IPS-20b (cell line): Measurements from ENCODE around the gene MAS1.
"Not testable (repeated sequence)": the region's sequence is repeated elsewhere in the genome, so short reads cannot be mapped to it uniquely, and the experiment has no call there.

Source experiments
- H3K27ac ChIP-seq: one replicate; pipeline ENCODE4 v1.5.1; 2013; ENCODE audit warnings: low read length
- H3K27me3 ChIP-seq: 2 replicates; pipeline ENCODE4 v1.6.1; 2013; ENCODE audit warnings: mild to moderate bottlenecking, low read length, inconsistent platforms; ENCODE audit not compliant: insufficient read depth
- H3K36me3 ChIP-seq: 2 replicates; pipeline ENCODE4 v1.6.1; 2013; ENCODE audit warnings: low read depth, mild to moderate bottlenecking, inconsistent platforms, low read length, moderate library complexity; ENCODE audit not compliant: insufficient read depth
- H3K4me1 ChIP-seq: 2 replicates; pipeline ENCODE4 v1.6.1; 2013; ENCODE audit warnings: mild to moderate bottlenecking, control low read depth, inconsistent platforms, low read length, moderate library complexity; ENCODE audit not compliant: insufficient read depth
- H3K4me3 ChIP-seq: 2 replicates; pipeline ENCODE4 v1.5.1; 2013; ENCODE audit warnings: mild to moderate bottlenecking, low read length, inconsistent platforms
- H3K9ac ChIP-seq: 2 replicates; pipeline ENCODE4 v1.6.1; 2013; ENCODE audit warnings: low read depth, mild to moderate bottlenecking, inconsistent platforms, low read length, moderate library complexity
- H3K9me3 ChIP-seq: 2 replicates; pipeline ENCODE4 v1.6.1; 2013; ENCODE audit warnings: mild to moderate bottlenecking, low read depth, low read length, inconsistent platforms; ENCODE audit not compliant: insufficient read depth

MAS1 gene

DNA sequence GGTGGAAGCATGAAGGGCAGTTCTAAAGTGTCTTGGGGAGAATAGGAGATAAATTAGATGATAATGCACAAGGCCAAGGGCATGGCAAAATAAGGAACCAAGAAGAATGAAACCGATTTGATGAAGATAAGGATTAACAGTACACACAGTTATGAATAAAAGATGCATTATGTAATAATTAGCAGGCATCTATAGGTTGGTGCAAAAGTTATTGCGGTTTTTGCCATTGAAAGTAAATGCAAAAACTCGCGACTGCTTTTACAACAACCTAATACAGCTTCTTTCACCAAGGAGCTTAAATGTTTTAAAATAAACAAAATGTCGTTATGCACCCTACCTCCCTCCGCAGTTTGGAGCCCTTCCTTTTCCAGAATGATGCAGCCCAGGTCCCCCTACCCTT is 29.0 kb downstream of the MAS1 start:
- Histone ChIP-seq H3K4me3 (no peak overlapping the region), H3K4me1 (no peaks in the 10 kb centered on the region), H3K9me3 (no peaks in the 10 kb centered on the region), H3K9ac (no peak overlapping the region), H3K27me3 (no peaks in the 10 kb centered on the region), H3K27ac (no peak overlapping the region), H3K36me3 (no peaks in the 10 kb centered on the region)

DNA sequence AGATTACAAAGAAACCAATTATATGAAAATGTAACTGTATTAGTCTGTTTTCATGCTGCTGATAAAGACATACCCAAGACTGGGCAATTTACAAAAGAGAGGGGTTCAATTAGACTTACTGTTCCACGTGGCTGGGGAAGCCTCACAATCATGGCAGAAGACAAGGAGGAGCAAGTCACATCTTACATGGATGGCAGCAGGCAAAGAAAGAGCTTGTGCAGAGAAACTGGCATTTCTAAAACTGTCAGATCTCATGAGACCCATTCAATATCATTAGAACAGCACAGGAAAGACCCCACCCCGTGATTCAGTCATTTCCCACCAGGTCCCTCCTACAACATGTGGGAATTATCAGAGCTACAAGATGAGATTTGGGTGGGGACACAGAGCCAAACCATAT is 33.4 kb downstream of the MAS1 start:
- H3K36me3 ChIP-seq, H3K4me1 ChIP-seq: not testable (repeated sequence)

DNA sequence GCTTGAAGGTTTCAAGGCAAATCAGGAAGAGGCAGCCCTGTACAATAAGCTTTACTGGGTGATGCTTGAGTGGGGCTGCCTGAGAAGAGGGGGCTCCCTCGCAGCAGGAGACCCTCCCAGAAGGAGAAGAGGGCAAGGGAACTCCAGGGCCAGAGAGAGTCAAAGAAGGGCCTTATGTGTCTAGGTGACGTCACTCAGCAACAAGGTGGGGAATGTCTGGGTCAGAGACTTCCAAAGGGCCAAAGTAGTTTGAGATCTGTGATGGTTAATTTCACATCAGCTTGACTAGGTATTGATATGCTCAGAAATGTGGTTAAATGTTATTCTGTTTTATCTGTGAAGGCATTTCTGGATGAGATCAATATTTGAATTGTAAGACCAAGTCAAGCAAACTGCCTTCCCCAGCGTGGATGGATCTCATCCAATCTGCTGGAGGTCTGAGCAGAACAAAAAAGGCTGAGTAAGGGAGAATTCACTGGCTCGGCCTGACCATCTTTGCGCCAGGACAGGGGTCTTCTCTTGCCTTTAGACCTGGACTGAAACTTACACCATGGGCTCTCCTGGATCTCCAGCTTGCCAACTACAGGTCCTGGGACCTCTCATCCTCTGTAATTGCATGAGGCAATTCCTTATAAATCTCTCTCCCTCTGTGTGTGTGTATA is 35.9 kb downstream of the MAS1 start:
- no peaks in the 10 kb centered on the region for H3K27me3 ChIP-seq
- H3K27ac ChIP-seq, result no peak overlapping the region
- H3K36me3 ChIP-seq, result no peaks in the 10 kb centered on the region
- no peak overlapping the region for H3K9ac ChIP-seq
- H3K4me1 ChIP-seq, result no peaks in the 10 kb centered on the region
- H3K9me3 ChIP-seq, result no peaks in the 10 kb centered on the region
- H3K4me3 ChIP-seq, result no peak overlapping the region

More for the DNA sequence above, 33.4 kb downstream of the MAS1 start:
- H3K9ac ChIP-seq, H3K9me3 ChIP-seq, H3K4me3 ChIP-seq, H3K27ac ChIP-seq, H3K27me3 ChIP-seq: not testable (repeated sequence)

DNA sequence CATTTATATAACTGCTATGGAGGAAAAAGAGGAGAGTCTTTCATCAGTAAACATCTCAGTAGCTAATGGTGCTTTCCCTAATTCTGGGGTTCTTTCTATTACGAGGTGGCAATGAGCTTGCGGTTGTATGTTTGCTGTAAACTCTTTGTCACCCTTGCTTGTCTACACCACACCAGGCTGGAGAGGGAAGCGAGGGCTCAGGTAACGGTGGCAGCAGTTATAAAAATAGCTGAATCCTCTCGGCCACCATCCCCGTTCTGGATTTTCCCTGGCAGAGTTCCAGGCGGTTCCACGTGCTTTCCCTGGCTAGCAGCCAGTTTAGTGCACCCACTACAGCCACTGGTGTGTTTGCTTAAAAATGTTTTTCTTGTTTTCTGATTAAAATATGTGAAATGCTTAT is 39.0 kb downstream of the MAS1 start:
- no peak overlapping the region for H3K27ac ChIP-seq
- H3K9me3 ChIP-seq, result no peaks in the 10 kb centered on the region

DNA sequence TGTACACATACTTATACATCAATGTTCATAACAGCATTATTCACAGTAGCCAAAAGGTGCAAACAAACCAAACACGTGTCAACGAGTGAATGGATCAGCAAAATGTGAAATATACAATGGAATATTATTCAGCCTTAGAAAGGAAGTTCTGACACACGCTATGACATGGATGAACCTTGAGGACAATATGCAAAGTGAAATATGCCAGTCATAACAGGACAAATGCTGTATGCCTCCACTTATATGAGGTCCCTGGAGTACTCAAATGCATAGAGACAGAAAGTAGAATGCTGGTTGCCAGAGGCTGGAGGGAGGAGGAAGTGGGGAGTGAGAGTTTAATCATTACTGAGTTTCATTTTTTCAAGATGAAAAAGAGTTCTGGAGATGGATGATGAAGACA is 40.3 kb downstream of the MAS1 start:
- Histone ChIP-seq H3K27me3 (no peaks in the 10 kb centered on the region), H3K4me1 (no peaks in the 10 kb centered on the region), H3K27ac (no peak overlapping the region), H3K9ac (no peak overlapping the region), H3K4me3 (no peak overlapping the region), H3K36me3 (no peaks in the 10 kb centered on the region), H3K9me3 (no peaks in the 10 kb centered on the region)

More for the DNA sequence above, 39.0 kb downstream of the MAS1 start:
- Histone ChIP-seq H3K4me3 (no peak overlapping the region), H3K9ac (no peak overlapping the region), H3K4me1 (no peaks in the 10 kb centered on the region), H3K36me3 (no peaks in the 10 kb centered on the region), H3K27me3 (no peaks in the 10 kb centered on the region)

DNA sequence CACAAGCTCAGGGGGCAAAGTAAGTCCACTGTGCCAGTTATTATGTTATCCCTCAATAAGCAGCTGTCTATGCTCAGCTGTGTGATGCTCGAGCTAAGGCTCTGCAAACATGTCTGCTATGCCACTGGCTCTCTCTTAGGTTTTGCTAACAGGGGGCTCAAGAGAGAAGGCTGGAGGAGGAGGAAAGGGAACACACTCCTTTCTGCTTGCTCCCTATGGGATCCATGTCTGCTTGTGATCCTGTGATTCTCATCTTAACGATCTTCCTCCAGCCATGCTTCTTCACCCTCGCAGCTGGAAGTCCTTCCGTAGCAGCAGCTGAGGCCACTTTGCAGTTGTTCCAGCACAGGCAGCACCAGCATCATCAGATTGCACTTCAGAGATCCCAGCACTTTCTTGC is 41.1 kb downstream of the MAS1 start:
- Histone ChIP-seq H3K4me3 (no peak overlapping the region), H3K27ac (no peak overlapping the region), H3K9me3 (no peaks in the 10 kb centered on the region), H3K4me1 (no peaks in the 10 kb centered on the region), H3K27me3 (no peaks in the 10 kb centered on the region), H3K9ac (no peak overlapping the region), H3K36me3 (no peaks in the 10 kb centered on the region)

DNA sequence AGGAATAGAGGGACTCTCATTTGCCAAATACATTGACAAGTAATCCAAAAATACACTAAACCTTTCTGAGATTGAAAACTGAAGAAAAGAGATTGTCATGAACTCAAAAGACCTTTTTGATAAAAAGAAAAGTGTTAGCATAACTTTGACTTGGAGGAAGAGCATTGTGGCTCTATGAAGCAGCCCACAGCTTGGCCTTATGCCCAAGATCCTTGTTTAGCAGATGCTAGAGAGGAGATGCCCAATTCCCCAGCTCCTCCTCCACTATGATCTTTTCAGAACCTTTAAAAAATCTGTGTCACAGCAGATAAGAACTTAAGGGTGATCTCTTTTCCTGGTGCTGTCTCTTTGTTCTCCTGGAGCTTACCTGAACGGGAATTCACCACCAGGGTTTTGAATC is 42.3 kb downstream of the MAS1 start:
- H3K4me1 ChIP-seq, result no peaks in the 10 kb centered on the region

DNA sequence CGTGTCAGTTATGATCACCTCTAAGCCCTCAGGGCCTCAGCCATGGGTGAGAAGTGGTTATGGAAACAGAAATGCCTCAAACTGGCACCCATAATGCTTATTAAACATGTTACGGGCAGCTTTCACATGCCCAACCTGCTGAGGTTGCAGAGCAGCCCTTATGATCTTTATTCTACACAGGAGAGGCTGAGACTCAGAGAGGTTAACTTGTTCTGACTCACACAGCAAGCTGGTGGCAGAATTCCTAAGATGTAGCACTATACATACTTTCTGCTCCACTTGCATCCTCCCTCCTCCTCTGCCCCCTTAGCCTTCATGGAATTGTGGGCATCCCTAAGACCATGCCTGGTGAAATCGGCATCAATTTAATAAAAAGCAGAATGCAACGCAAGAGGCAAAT is 43.4 kb downstream of the MAS1 start:
- no peak overlapping the region for H3K9ac ChIP-seq
- H3K4me1 ChIP-seq, result no peaks in the 10 kb centered on the region
- no peaks in the 10 kb centered on the region for H3K36me3 ChIP-seq
- no peak overlapping the region for H3K27ac ChIP-seq
- no peak overlapping the region for H3K4me3 ChIP-seq
- no peaks in the 10 kb centered on the region for H3K9me3 ChIP-seq
- H3K27me3 ChIP-seq, result no peaks in the 10 kb centered on the region

More for the DNA sequence above, 42.3 kb downstream of the MAS1 start:
- H3K9ac ChIP-seq, result no peak overlapping the region
- H3K9me3 ChIP-seq, result no peaks in the 10 kb centered on the region
- no peaks in the 10 kb centered on the region for H3K27me3 ChIP-seq
- no peaks in the 10 kb centered on the region for H3K36me3 ChIP-seq
- H3K27ac ChIP-seq, result no peak overlapping the region
- no peak overlapping the region for H3K4me3 ChIP-seq

DNA sequence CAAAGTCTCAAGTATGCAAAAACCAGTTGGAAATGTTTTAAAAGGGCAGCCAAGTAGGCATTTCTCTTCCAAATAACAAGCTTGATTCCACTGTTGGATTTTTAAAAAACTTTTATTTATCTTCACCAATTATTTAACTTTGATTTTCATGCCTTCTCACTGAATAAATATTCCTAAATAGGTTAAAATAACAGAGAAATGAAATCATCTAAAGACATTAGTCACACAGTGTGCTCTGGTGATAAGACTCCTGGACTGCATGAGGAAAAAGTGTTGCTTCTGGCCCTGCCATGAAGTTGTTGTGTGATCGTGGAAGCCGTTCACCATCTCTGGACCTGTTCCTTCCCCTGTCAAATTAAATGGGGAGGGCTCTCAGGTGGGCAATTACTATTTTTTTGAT is 44.3 kb downstream of the MAS1 start:
- Histone ChIP-seq H3K27ac (no peak overlapping the region), H3K9me3 (no peaks in the 10 kb centered on the region), H3K4me3 (no peak overlapping the region), H3K4me1 (no peaks in the 10 kb centered on the region), H3K9ac (no peak overlapping the region), H3K36me3 (no peaks in the 10 kb centered on the region), H3K27me3 (no peaks in the 10 kb centered on the region)

DNA sequence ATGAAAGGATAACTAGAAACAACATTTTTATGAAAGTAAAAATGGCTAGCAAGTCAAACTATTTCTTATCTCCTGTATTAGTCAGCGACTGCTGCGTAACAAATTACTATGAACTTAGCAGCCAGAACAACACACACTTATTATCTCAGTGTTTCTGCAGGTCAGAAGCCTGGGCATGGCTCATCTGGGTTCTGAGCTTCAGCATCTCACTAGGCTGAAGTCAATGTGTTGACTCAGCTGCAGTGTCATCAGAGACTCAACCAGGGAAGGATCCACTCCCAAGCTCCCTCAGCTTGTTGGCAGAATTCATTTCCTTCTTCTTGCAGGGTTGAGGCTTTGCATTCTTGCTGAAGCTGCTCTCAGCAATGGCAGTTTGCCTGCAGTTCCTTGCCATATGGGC is 44.8 kb downstream of the MAS1 start:
- Histone ChIP-seq H3K36me3 (no peaks in the 10 kb centered on the region), H3K27ac (no peak overlapping the region), H3K27me3 (no peaks in the 10 kb centered on the region), H3K9me3 (no peaks in the 10 kb centered on the region), H3K4me1 (no peaks in the 10 kb centered on the region), H3K9ac (no peak overlapping the region), H3K4me3 (no peak overlapping the region)

DNA sequence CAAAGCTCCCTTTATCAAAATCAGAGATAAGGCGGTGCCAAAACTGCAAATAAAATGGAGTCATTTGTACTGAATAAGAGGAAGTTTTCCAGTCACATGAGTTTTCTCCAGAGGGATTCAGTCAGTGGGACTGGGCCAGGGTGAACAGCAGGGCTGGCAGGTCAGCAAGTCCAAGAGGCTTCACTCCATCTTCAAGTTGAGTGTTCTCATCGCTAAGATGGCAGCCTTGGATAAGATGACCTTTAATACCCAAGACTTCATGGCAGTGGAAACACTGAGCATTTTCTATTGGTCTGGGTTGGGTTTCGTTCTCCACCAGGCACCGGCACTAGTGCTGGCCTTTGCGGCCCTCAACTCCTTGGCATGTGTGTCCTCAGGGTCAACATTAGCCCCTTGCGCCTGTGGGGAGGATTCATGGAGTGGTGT is 48.8 kb downstream of the MAS1 start:
- Histone ChIP-seq H3K4me3 (no peak overlapping the region), H3K27me3 (no peaks in the 10 kb centered on the region), H3K4me1 (no peaks in the 10 kb centered on the region), H3K9ac (no peak overlapping the region), H3K36me3 (no peaks in the 10 kb centered on the region), H3K9me3 (peaks cover 8% of the 10 kb centered on the region; the same call in 1 of the 2 replicates), H3K27ac (no peak overlapping the region)
